Activated naive CD8-positive, alpha-beta T cell treated with anti-CD3 and anti-CD28 coated beads, Interleukin-2, amount 10 ng/mL, durations not matched to agents 7 days and 5 days (primary cell): Measurements from ENCODE around the gene PLD1. TPM values are rescaled to one million over a fixed set of nuclear protein-coding genes. Genes with fewer than 3 reads are reported as not detected.
"Not testable (repeated sequence)": the region's sequence is repeated elsewhere in the genome, so short reads cannot be mapped to it uniquely, and the experiment has no call there.

Source experiments
- ATAC-seq: fragments of 150-1000 bp; cut with Tn5 transposase; one replicate; pipeline ENCODE4 v1.10.0; 2021; ENCODE audit warnings: low read depth, moderate library complexity
- POLR2A ChIA-PET: fragments of 350-600 bp; sonication (Branson Sonifier 250); formaldehyde crosslinking; loops from one replicate; lab custom pipeline; 2021; ENCODE audit warnings: antibody characterized with exemption; lab: Charles Lee
- DNase-seq: peaks from one replicate; pipeline ENCODE4 v3.0.0; 2021
- H3K27ac Mint-ChIP-seq: one replicate; pipeline ENCODE4 v1.8.0; 2022; ENCODE audit warnings: mild to moderate bottlenecking, mixed read lengths
- H3K27me3 Mint-ChIP-seq: one replicate; pipeline ENCODE4 v1.8.0; 2022; ENCODE audit warnings: mild to moderate bottlenecking, moderate library complexity, mixed read lengths
- H3K36me3 Mint-ChIP-seq: one replicate; pipeline ENCODE4 v1.8.0; 2021; ENCODE audit warnings: mild to moderate bottlenecking, mixed read lengths
- H3K4me1 Mint-ChIP-seq: one replicate; pipeline ENCODE4 v1.8.0; 2021; ENCODE audit warnings: mixed read lengths
- H3K4me3 Mint-ChIP-seq: one replicate; pipeline ENCODE4 v1.8.0; 2022; ENCODE audit warnings: mild to moderate bottlenecking, moderate library complexity, mixed read lengths
- H3K9me3 Mint-ChIP-seq: one replicate; pipeline ENCODE4 v1.8.0; 2021; ENCODE audit warnings: mixed read lengths
- total RNA-seq, 2 experiments: library from RNA; stranded (reverse); gene quantifications; one replicate each; pipeline ENCODE4 v1.2.3, GENCODE V29; 2021

PLD1 gene
- total RNA-seq, 2 experiments from 2014 or later, result 1.0 to 1.7 TPM

DNA sequence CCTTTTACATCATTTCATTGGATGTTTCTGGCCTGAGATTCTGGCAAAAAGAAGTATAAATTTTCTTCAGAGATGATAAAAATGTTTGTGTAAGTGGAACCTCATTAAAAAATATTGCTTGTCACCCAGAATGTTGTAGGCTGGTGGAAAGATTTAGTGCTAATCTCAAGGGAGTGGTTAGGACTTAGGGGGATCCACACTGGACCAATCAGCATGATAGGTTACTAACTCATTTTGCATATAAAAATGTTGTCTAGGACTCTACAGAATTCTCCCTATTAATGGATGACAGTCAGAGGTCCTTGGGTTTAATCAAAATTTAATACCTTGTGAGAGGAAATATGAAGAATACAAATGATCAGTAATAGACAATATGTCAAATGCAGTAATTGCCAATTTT, 241.5 kb downstream of the PLD1 start:
- POLR2A ChIA-PET, result no interaction called here
- Mint-ChIP-seq H3K27me3 (peaks cover 2% of the 10 kb centered on the region), H3K4me1 (peaks cover 11% of the 10 kb centered on the region), H3K9me3 (no peaks in the 10 kb centered on the region), H3K27ac (no peak overlapping the region), H3K4me3 (no peak overlapping the region), H3K36me3 (no peaks in the 10 kb centered on the region)
- ATAC-seq (no peak), DNase-seq (no peak)

DNA sequence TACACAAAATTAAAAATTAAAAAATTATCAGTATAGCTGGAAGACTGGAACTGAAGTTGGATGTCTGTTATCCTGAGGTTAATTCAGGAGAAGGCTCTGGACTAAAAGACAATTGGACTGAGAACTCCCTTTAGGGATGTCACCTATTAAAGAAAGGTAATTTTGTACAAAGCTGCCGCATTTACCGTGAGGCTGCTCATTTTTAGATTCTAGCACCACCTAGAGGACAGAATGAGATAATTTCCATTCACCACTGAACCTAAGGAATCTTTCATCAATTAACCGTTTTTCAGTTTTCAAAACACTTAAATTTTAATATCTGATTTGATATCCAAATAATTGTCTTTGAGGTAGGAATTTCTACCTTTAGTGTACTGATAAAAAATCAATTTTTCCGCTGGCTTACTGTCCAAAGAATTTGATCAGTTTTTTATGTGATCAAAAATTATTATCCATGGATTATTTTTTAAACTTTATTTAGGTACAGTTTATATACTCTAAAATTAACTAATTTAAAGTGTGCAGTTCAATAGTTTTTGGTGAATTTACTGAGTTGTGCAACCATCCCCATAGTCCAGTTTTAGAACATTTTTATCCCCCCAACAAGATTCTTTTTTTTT, 243.4 kb downstream of the PLD1 start:
- Mint-ChIP-seq H3K36me3 (peaks cover 2% of the 10 kb centered on the region), H3K27me3 (peaks cover 2% of the 10 kb centered on the region), H3K9me3 (no peaks in the 10 kb centered on the region), H3K27ac (no peak overlapping the region), H3K4me1 (peaks cover 17% of the 10 kb centered on the region), H3K4me3 (no peak overlapping the region)
- DNase-seq (no peak), ATAC-seq (peak; percentile 68)
- POLR2A ChIA-PET, result interaction anchor here (1.3 kb wide), 1 partner anchor 109 kb away, joined by 3 read pairs; no protein-coding TSS in a partner anchor

DNA sequence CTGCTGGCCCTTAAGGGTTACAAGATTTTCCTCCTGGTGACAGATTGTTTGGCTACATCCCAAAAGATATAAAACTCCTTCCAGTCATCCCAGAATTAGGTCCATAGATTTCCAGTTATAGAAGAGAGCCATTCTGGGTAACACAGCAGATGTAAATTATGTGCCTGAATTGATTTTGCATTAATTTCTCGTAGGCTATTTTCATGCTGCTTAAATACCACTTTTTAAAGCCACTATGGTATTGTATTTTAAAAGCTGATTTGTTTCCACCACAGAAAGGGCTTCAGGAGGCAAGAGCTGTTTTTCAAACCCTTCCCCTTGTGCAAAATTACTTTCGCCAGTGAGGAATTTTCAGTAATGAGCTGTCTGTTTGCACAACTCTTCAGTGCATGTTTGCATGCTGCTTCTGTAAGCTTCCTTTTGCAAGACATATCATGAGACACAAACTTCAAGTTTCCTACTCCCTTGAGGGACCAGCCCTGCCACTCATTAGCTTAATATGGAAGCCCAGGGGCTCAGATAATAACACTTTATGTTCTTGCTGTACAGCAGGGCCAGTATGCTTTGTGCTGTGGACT, 244.7 kb downstream of the PLD1 start:
- H3K9me3 Mint-ChIP-seq, result no peaks in the 10 kb centered on the region
- H3K27me3 Mint-ChIP-seq, result peaks cover under 1% of the 10 kb centered on the region
- DNase-seq (no peak), ATAC-seq (no peak)
- no peak overlapping the region for H3K27ac Mint-ChIP-seq
- H3K4me1 Mint-ChIP-seq, result peaks cover 27% of the 10 kb centered on the region
- H3K4me3 Mint-ChIP-seq, result no peak overlapping the region
- POLR2A ChIA-PET, result interaction anchor here (1.3 kb wide), 1 partner anchor 108 kb away, joined by 3 read pairs; no protein-coding TSS in a partner anchor
- peaks cover 7% of the 10 kb centered on the region for H3K36me3 Mint-ChIP-seq

DNA sequence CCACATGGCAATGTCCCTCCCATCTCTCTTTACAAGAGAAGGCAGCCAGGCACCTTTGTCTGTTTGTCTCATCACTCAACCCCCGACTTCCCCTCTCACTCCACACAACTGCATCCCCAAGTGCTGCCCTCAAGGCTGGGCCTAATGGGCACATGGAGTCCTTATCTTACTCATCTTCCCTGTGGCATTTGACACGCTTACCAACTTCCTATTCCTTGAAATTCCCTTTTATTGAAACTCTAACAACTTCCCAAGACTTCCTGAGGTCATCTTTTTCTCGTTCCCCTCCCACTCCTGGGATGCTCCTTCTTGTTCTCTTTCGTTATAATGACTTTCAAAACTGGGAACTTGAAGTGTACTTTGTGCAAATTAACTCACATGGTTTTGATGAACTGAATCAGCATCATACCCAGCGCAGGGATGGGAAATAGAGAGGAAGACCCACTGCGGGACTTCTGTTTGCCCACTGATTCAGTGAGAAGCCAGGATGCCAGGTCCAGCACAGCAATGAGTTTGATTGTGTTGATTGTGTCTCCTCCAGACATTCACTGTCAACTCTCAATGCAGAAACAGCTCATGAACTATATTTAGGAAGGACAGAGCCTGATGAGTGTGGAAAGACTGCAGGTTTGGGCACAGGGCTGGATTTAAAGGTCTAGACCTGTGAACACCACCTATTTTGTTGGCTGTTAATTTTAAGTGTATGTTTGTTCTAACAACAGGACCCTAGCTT, 245.4 kb downstream of the PLD1 start:
- Mint-ChIP-seq H3K27ac (no peak overlapping the region), H3K4me3 (no peak overlapping the region), H3K9me3 (no peaks in the 10 kb centered on the region), H3K4me1 (peaks cover 31% of the 10 kb centered on the region), H3K36me3 (peaks cover 7% of the 10 kb centered on the region), H3K27me3 (no peaks in the 10 kb centered on the region)
- POLR2A ChIA-PET, result no interaction called here
- DNase-seq (no peak), ATAC-seq (no peak)

DNA sequence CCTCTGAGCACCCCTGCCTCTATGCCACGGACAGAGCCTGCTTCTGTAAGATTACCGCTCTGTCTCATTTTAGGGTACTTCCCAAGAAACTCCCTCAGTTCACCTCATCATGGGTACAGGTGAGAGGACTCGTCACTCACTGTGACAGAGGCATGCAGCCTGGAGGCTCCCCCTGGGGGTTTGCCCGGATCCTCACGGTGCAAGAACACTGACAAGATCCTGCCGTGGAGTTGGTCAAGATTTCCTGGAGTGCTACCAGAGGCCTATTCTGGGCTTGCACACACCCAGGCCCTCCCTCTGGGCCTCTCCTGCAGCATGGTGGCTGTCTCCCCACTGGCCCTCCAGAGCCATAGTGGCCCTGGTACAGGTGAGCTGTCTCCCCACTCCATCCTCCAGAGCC, 247.0 kb downstream of the PLD1 start:
- Mint-ChIP-seq H3K36me3 (peaks cover 7% of the 10 kb centered on the region), H3K9me3 (no peaks in the 10 kb centered on the region), H3K4me3 (no peak overlapping the region), H3K27ac (no peak overlapping the region), H3K4me1 (peaks cover 36% of the 10 kb centered on the region), H3K27me3 (no peaks in the 10 kb centered on the region)
- ATAC-seq (no peak), DNase-seq (no peak)
- POLR2A ChIA-PET, result no interaction called here

DNA sequence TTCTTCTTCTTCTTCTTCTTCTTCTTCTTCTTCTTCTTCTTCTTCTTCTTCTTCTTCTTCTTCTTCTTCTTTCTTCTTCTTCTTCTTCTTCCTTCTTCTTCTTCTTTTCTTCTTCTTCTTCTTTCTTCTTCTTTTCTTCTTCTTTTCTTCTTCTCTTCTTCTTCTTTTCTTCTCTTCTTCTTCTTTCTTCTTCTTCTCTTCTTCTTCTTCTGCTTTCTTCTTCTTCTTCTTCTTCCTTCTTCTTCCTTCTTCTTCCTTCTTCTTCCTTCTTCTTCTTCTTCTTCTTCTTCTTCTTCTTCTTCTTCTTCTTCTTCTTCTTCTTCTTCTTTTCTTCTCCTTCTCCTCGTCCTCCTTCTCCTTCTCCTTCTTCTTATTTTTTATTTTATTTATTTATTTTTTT, 247.8 kb downstream of the PLD1 start:
- peak overlapping the region; percentile 51 for H3K4me3 Mint-ChIP-seq
- ATAC-seq, H3K9me3 Mint-ChIP-seq, H3K36me3 Mint-ChIP-seq, DNase-seq, H3K27me3 Mint-ChIP-seq: not testable (repeated sequence)
- POLR2A ChIA-PET, result interaction anchor here (0.6 kb wide), 1 partner anchor 593 kb away, joined by 5 read pairs; no protein-coding TSS in a partner anchor
- H3K27ac Mint-ChIP-seq, result peak overlapping the region; percentile 68
- H3K4me1 Mint-ChIP-seq, result peaks cover 40% of the 10 kb centered on the region

DNA sequence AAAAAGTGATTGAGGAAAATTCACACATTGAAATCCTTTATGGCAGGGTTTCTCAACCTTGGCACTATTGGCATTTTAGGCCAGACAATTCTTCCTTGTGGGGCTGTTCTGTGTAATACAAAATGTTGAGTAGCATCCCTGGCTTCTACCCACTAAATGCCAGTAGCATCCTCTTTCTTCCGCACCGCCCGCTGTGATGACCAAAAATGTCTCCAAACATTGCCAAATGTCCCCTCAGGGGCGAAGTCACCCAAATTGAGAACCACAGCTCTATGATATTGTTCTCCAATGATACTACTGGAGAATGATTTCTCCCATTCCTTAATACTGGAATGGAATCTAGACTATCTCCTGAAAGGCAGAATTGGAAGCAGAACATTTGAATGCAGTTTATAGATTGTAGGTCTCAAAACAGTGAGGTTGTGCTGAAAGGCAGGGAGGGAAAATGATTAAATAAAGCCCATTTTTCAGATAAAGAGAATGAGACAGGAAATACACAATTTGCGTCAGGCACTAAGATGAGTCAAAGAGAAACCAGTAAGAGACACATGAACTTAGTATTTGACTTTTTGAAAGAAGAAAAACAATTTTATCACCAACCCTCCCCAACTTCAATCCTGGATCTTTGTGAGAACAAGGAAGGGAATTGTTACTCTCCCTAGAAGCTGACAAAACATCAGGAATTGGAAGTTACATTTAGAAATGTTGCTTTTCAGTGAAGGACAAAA, 248.5 kb downstream of the PLD1 start:
- Mint-ChIP-seq H3K4me1 (peaks cover 40% of the 10 kb centered on the region), H3K27me3 (no peaks in the 10 kb centered on the region)

DNA sequence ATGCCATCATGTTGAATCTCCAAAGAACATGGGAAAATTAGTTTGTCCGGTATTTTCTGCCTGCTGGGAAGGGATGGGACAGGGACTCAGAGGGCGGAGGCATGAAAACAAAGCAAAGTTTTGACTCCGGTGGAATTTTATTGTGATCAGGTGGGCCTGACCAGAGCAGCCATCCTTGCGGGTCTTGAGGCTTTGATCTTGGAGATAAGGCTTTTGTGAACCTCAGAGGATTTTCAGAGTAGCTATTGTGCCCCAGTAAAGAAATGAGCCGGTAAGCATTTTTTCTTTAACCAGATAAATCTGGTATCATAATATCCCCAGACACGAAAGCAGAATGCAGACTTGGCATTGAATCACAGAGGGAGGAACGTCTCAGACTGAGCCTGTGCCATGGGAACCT, 250.7 kb downstream of the PLD1 start:
- no peak for DNase-seq
- H3K9me3 Mint-ChIP-seq, result no peaks in the 10 kb centered on the region
- no peak for ATAC-seq
- no peak overlapping the region for H3K4me3 Mint-ChIP-seq
- peaks cover 7% of the 10 kb centered on the region for H3K36me3 Mint-ChIP-seq
- H3K27ac Mint-ChIP-seq, result no peak overlapping the region
- POLR2A ChIA-PET, result no interaction called here
- peaks cover 39% of the 10 kb centered on the region for H3K4me1 Mint-ChIP-seq
- no peaks in the 10 kb centered on the region for H3K27me3 Mint-ChIP-seq

More for the DNA sequence above, 248.5 kb downstream of the PLD1 start:
- POLR2A ChIA-PET, result interaction anchor here (0.6 kb wide), 1 partner anchor 593 kb away, joined by 5 read pairs; no protein-coding TSS in a partner anchor
- ATAC-seq (peak; percentile 57), DNase-seq (no peak)
- no peaks in the 10 kb centered on the region for H3K9me3 Mint-ChIP-seq
- peaks cover 7% of the 10 kb centered on the region for H3K36me3 Mint-ChIP-seq
- H3K4me3 Mint-ChIP-seq, result peak overlapping the region; percentile 51
- peak overlapping the region; percentile 85 for H3K27ac Mint-ChIP-seq

DNA sequence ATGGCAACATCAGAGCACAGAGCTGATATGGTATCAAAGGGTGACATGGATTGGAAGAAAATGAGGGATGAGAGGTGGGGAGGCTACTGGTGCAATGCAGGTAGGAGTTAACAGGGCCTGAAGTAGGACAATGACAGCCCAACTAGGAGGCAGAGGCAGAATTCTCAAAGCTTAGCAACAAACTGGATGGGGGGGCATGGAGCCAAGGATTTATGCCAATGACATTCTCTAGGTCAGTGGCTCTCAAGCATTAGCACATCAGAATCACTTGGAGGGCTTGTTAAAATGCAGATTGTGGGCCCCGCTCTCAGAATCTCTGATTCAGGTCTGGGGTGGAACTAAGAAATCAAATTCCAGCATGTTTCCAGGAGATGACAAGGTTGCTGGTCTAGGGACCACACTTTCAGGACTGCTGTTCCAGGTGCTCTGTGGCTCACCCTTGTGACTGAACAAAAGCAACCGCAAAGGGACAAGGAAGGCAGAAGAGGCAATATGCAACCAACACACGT, 252.0 kb downstream of the PLD1 start:
- Mint-ChIP-seq H3K36me3 (peaks cover 13% of the 10 kb centered on the region), H3K27me3 (no peaks in the 10 kb centered on the region), H3K27ac (peak overlapping the region; percentile 3), H3K4me1 (peaks cover 36% of the 10 kb centered on the region), H3K4me3 (no peak overlapping the region), H3K9me3 (peaks cover 6% of the 10 kb centered on the region)
- no peak for DNase-seq
- ATAC-seq, result no peak
- POLR2A ChIA-PET, result no interaction called here

DNA sequence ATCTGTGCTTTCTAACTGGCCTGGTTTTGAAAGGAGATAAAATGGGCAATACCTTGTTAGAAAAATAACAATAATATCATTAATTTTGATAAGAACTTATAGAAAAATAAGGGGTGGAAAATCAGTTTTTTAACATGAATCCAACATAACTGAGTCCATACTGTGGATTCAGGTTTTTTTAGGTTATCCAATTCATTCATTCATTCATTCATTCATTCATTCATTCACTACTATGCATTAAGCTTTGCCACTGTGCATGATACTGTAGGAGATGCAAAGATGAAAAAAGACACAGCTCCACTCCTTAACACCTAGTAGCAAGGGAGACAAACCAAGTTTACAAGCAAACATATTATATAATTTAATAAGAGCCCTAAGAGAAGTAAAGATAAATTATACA, 253.1 kb downstream of the PLD1 start:
- Mint-ChIP-seq H3K9me3 (peaks cover 6% of the 10 kb centered on the region), H3K4me3 (no peak overlapping the region), H3K27me3 (no peaks in the 10 kb centered on the region), H3K27ac (no peak overlapping the region), H3K36me3 (peaks cover 13% of the 10 kb centered on the region), H3K4me1 (peaks cover 33% of the 10 kb centered on the region)
- no peak for ATAC-seq
- DNase-seq, result no peak
- POLR2A ChIA-PET, result no interaction called here

DNA sequence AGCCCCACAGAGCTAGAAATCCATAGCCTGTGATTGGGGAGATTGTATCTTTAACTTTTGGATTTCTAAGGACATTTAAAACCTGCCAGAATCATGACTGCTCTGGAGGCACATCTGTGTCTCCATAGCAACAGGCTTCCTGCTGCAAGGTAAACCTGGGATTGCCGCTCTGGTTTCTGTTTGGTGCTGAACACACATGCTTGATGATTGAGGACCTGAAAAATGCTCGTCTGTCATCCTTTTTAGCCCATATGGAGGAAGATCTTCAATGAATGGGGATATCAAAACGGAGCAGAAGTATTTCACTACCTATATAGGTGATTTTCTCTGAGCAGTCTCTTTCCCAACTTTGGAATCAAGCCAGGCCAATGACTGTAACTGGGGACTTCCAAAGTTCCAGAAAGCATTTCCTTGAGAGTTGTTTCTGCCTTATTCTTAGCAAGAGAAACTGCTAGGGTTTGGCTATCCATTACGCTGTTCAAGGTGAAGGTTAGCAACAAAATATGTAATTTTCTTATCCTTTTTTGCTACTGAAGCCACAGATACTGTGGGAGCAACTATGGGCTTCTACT, 253.6 kb downstream of the PLD1 start:
- no peak for ATAC-seq
- H3K27ac Mint-ChIP-seq, result no peak overlapping the region
- no peak for DNase-seq
- no peak overlapping the region for H3K4me3 Mint-ChIP-seq
- POLR2A ChIA-PET, result no interaction called here
- peaks cover 28% of the 10 kb centered on the region for H3K4me1 Mint-ChIP-seq
- no peaks in the 10 kb centered on the region for H3K27me3 Mint-ChIP-seq
- peaks cover 11% of the 10 kb centered on the region for H3K36me3 Mint-ChIP-seq
- H3K9me3 Mint-ChIP-seq, result peaks cover 6% of the 10 kb centered on the region

DNA sequence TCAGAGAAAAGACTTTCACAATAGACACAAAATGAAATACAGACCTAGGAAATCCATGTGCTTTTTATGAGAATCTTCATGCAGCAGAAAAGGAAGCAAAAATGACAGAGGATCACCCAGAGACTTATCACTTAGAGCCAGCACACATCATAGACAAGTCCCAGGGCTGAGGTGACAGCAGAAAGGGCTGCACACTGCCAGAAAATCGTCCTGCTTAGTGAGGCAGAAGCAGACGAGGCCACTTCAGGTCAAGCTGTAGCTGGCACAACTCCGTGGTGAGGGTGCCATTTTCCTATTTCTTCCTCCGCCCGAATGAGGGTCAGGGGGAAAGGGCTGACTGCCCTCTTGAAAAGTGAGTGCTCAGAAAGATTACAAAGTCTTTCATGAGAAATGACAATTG, 254.1 kb downstream of the PLD1 start:
- Mint-ChIP-seq H3K27me3 (no peaks in the 10 kb centered on the region), H3K4me1 (peaks cover 23% of the 10 kb centered on the region), H3K4me3 (no peak overlapping the region), H3K9me3 (peaks cover 6% of the 10 kb centered on the region), H3K27ac (no peak overlapping the region), H3K36me3 (peaks cover 9% of the 10 kb centered on the region)
- DNase-seq, result no peak
- ATAC-seq, result no peak
- POLR2A ChIA-PET, result no interaction called here

DNA sequence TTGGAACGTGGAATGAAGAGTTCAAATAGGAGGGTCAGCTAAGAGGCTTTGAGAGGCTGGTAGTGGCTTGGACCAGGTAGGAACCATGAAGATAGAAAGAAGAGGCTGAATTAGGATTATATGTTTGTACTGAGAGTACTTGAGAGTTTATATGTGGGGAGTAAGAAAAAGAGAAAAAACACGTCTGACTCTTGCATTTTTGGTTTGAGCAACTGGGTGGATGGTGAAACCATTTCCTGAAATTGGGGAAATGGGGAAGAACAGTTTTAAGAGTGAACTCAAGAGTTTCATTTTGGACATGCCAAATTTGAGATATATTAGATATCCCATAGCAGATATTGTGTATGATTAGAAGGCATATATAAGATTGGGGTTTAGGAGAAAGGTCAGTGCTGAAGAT, 257.2 kb downstream of the PLD1 start:
- POLR2A ChIA-PET, result no interaction called here
- DNase-seq, result no peak
- peaks cover 11% of the 10 kb centered on the region for H3K4me1 Mint-ChIP-seq
- no peak overlapping the region for H3K4me3 Mint-ChIP-seq
- H3K36me3 Mint-ChIP-seq, result peaks cover 6% of the 10 kb centered on the region
- no peak for ATAC-seq
- H3K9me3 Mint-ChIP-seq, result peaks cover 7% of the 10 kb centered on the region
- H3K27me3 Mint-ChIP-seq, result no peaks in the 10 kb centered on the region
- no peak overlapping the region for H3K27ac Mint-ChIP-seq
